Activated naive CD4-positive, alpha-beta T cell treated with anti-CD3 and anti-CD28 coated beads, Interleukin-2, amount 50 U/mL, for 24 hours (primary cell): ENCODE measurements around the gene RLN1.
A peak's percentile ranks its signal among the peaks of the same experiment; 100 is the strongest.
"Not testable (repeated sequence)": the region's sequence is repeated elsewhere in the genome, so short reads cannot be mapped to it uniquely, and the experiment has no call there.

Source experiments
- H3K27ac Mint-ChIP-seq: one replicate; pipeline ENCODE4 v1.8.0; 2021; ENCODE audit warnings: mild to moderate bottlenecking, mixed read lengths
- H3K27me3 Mint-ChIP-seq: one replicate; pipeline ENCODE4 v1.8.0; 2021; ENCODE audit warnings: mixed read lengths
- H3K36me3 Mint-ChIP-seq: one replicate; pipeline ENCODE4 v1.8.0; 2021; ENCODE audit warnings: mixed read lengths
- H3K4me1 Mint-ChIP-seq: one replicate; pipeline ENCODE4 v1.8.0; 2021; ENCODE audit warnings: mixed read lengths
- H3K4me3 Mint-ChIP-seq: one replicate; pipeline ENCODE4 v1.8.0; 2021; ENCODE audit warnings: mild to moderate bottlenecking, mixed read lengths
- H3K9me3 Mint-ChIP-seq: one replicate; pipeline ENCODE4 v1.8.0; 2021; ENCODE audit warnings: mixed read lengths

Gene RLN1

DNA sequence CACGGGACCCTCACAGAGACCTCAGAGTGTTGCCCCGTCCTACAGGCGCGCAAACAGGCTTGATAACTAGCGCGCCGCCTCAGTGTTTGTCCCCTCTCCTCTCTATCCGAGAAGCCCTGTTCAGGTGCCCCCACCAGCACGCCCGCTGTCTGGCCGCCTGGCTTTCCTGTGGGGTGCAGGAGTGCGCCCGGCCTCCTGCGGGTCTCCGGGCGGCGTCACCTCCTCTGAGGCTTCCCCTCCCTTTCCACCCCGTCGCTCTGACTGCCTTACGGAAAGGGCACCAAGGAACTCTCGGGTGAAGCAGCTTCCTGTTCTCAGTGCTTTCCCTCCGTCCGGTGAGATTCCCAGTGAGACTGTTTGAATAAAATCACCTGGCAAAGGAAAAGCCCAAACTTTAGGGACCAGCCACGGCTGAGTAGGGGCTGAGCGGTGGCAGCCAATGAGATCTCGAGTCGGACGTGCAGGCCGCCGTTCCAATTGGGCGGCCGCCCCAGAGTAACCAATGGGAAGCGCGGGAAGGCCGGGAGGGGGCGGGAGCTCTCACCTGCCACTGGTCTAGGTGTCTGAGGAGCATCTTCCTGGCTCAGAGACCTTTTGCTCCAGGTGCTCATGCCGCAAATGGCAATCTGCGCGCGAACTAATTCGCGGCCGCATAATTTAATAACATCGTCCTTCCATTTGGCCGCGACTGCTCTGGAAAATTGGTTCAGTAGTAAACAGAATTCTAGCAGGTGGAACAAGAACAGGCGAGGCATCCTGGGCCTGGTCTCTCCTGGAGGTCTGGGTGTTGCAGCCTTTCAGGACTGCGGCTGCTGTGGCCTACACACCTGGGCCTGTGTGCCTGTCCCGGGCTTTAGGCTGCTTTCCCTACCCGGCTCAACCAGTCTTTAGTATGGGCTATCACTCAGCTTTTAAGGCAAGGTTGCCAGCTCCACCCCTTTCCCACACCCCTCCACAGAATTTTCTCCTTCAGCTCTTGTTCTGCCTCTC is at the start of gene RLN1:
Gene RLN1 (minus strand): TSS at position 885 of the 990 bp plus-strand sequence. CDS start 130 bp downstream, at position 755.
- H3K36me3 Mint-ChIP-seq, H3K9me3 Mint-ChIP-seq, H3K27me3 Mint-ChIP-seq: not testable (repeated sequence)
- peaks cover 33% of the 10 kb centered on the region for H3K4me1 Mint-ChIP-seq
- H3K27ac Mint-ChIP-seq: peak within 1 kb of the TSS; percentile 51
- H3K4me3 Mint-ChIP-seq: peak within 1 kb of the TSS; percentile 67

- Mint-ChIP-seq H3K4me1 (peaks cover 25% of the 10 kb centered on the region), H3K27ac (no peak overlapping the region), H3K9me3 (no peaks in the 10 kb centered on the region), H3K4me3 (no peak overlapping the region), H3K27me3 (no peaks in the 10 kb centered on the region), H3K36me3 (peaks cover 7% of the 10 kb centered on the region)
These were observed 49.5 kb upstream of the RLN1 start for GRCh38 chr9:5389109-5389732.

GRCh38 chr9:5388026-5388819 is 48.5 kb upstream of the RLN1 start:
- peaks cover 3% of the 10 kb centered on the region for H3K36me3 Mint-ChIP-seq
- no peak overlapping the region for H3K4me3 Mint-ChIP-seq
- no peaks in the 10 kb centered on the region for H3K27me3 Mint-ChIP-seq
- no peak overlapping the region for H3K27ac Mint-ChIP-seq
- peaks cover 21% of the 10 kb centered on the region for H3K4me1 Mint-ChIP-seq
- H3K9me3 Mint-ChIP-seq: no peaks in the 10 kb centered on the region

- no peaks in the 10 kb centered on the region for H3K27me3 Mint-ChIP-seq
- H3K27ac Mint-ChIP-seq: no peak overlapping the region
- H3K4me3 Mint-ChIP-seq: no peak overlapping the region
- peaks cover 17% of the 10 kb centered on the region for H3K36me3 Mint-ChIP-seq
- no peaks in the 10 kb centered on the region for H3K9me3 Mint-ChIP-seq
- H3K4me1 Mint-ChIP-seq: peaks cover 17% of the 10 kb centered on the region
These were observed 44.8 kb upstream of the RLN1 start for GRCh38 chr9:5384436-5384835.

- H3K36me3 Mint-ChIP-seq: peaks cover 17% of the 10 kb centered on the region
- no peak overlapping the region for H3K27ac Mint-ChIP-seq
- peaks cover 5% of the 10 kb centered on the region for H3K4me1 Mint-ChIP-seq
- no peak overlapping the region for H3K4me3 Mint-ChIP-seq
- H3K27me3 Mint-ChIP-seq: no peaks in the 10 kb centered on the region
- H3K9me3 Mint-ChIP-seq: no peaks in the 10 kb centered on the region
These were observed 42.8 kb upstream of the RLN1 start for GRCh38 chr9:5382479-5382878.

DNA sequence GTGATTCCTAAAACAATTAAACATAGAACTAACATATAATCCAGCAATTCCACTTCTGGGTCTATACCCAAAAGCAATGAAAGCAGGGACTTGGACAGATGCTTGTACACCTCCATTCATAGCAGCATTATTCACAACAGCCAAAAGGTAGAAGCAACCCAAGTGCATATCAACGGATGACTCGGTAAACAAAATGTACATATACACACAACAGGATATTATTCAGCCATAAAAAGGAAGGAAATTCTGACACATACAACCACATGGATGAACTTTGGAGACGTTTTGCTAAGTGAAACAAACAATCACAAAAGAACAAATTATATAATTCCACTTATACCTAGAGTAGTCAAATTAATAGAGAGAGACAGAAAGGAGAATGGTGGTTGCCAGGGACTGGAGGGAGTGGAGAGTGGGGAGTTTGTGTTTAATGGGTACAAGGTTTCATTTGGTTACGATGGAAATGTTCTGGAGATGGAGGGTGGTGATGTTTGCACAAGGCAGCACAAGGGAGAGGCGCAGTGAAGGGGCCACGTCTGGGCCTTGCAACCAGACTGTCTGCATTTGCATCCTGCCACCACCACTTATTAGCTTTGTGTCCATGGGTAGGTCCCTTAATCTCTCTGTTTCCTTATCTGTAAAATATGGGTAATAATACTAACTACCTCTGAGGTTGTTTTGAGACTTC is 36.3 kb upstream of the RLN1 start:
- peaks cover 17% of the 10 kb centered on the region for H3K36me3 Mint-ChIP-seq
- no peaks in the 10 kb centered on the region for H3K9me3 Mint-ChIP-seq
- no peaks in the 10 kb centered on the region for H3K27me3 Mint-ChIP-seq
- H3K4me1 Mint-ChIP-seq: peaks cover 37% of the 10 kb centered on the region
- no peak overlapping the region for H3K27ac Mint-ChIP-seq
- no peak overlapping the region for H3K4me3 Mint-ChIP-seq

DNA sequence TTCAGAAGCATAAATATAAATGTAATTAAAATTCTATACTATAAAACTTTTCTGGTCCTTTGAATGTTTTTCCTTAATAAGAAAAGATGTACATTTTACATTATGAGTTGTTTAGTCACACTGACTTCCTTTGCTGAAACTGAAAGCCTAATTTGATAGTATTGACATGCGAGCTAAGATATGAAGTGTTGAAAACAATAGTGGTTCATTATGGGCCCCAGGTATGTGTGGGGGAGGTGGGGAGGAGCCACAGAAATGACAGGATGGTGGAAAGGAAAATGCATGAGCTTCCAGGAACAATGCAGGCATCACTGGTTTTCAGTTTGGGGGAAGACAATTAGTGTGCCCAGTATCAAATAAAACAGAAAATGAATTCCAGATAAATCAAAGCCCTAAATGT is 35.4 kb upstream of the RLN1 start:
- no peaks in the 10 kb centered on the region for H3K27me3 Mint-ChIP-seq
- H3K9me3 Mint-ChIP-seq: no peaks in the 10 kb centered on the region
- H3K36me3 Mint-ChIP-seq: peaks cover 13% of the 10 kb centered on the region
- no peak overlapping the region for H3K4me3 Mint-ChIP-seq
- H3K4me1 Mint-ChIP-seq: peaks cover 37% of the 10 kb centered on the region
- no peak overlapping the region for H3K27ac Mint-ChIP-seq

DNA sequence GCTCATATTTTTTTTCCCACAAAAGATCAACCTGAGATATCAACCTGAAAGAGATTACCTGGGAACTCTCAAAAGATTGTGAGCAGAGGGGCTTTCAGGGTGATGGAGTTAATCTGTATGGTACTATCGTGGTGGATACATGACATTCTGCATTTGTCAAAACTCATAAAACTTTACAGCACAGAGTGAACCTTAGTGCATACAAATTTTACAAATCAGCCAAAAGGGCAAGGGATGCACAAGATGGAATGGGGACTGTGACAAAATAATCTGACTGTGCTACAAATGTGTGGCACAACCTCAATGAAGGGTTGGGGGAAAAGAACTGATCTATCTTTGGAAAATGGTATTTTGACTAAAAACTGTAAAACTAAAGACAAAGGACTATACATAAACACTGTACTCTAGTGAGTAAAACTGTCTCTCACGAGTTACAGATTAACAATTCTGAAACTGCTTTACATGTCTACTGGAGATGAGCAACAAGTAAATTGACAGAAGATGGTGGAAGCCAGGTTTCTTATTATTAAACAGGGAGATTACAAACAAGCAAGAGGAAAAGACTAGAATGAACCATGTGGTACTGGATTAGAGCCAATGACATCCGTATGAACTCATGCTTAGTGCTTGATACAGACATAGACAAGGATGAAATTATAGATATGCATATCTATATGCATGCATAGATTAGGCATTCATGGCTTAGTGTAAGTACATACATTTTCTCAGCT is 24.8 kb upstream of the RLN1 start:
- no peak overlapping the region for H3K27ac Mint-ChIP-seq
- H3K9me3 Mint-ChIP-seq: no peaks in the 10 kb centered on the region
- H3K4me1 Mint-ChIP-seq: peaks cover 17% of the 10 kb centered on the region
- H3K4me3 Mint-ChIP-seq: no peak overlapping the region
- no peaks in the 10 kb centered on the region for H3K27me3 Mint-ChIP-seq
- H3K36me3 Mint-ChIP-seq: peaks cover 15% of the 10 kb centered on the region

DNA sequence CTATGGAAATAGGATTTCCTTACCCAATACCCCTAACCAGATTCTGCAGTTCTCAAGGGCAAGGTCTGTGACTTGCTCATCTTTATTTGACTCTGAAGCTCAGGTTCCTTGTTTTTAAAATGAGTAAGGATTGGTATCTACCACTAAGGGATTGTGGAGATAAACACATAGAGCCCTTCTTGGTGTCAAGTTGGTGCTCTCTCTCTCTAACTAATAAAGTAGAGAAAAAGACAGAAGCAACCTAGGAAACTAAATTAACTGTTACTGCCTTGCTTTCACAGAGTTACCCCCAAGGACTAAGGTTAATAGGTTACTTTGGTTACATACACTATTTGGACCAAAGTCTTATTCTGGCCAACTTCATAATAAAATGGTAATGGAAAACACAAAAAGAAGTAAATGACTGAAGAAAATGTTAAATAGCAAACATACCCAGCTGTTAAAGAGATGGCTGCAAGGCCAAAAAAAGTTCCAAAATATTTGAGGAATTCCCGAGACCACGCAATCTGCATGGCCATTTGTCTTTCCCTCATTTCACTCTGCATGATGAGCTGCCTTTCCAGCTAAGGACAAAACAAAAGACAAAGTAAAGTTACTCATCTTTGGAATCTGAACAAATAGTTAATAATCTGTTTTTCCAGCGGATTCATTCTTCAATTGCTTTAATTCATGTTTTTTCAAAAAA is 21.8 kb upstream of the RLN1 start:
- Mint-ChIP-seq H3K27me3 (no peaks in the 10 kb centered on the region), H3K4me3 (no peak overlapping the region), H3K9me3 (no peaks in the 10 kb centered on the region), H3K4me1 (peaks cover 11% of the 10 kb centered on the region), H3K27ac (no peak overlapping the region), H3K36me3 (peaks cover 23% of the 10 kb centered on the region)

GRCh38 chr9:5360341-5360740 is 20.7 kb upstream of the RLN1 start:
- Mint-ChIP-seq H3K27ac (no peak overlapping the region), H3K4me3 (no peak overlapping the region), H3K4me1 (peaks cover 11% of the 10 kb centered on the region), H3K36me3 (peaks cover 23% of the 10 kb centered on the region), H3K9me3 (no peaks in the 10 kb centered on the region), H3K27me3 (no peaks in the 10 kb centered on the region)

DNA sequence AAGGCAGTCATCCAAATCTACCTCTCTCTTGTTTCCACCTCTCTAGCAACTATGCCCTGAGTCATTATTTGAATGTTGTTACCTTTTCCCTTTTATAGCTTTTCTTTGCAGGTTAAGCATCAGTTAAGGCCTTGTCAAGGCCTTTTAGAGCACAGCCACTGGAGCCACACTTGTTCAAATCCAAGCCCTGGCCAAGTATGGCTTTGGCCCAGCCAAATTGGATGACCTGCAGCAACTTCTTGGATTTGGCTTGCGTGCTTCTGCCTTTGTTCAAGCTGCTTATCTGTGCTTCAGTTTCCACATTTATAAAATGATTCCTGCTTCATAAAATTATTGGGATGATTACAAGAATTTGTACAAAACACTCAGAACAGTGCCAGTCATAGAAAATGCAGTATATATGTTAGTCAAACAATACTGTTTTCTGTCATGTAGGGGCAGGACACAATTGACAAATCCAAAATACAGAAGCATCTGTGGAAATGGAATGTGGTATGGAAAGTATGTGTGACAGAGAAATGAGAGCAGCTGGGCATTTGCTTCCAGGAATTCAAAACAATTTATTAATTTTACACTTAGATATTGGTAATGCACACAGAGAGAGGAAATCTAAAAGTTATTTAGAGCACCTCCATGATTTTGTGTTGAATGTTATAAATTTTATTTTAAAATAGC is 17.9 kb upstream of the RLN1 start:
- H3K4me1 Mint-ChIP-seq: peaks cover 21% of the 10 kb centered on the region
- no peaks in the 10 kb centered on the region for H3K9me3 Mint-ChIP-seq
- no peak overlapping the region for H3K27ac Mint-ChIP-seq
- H3K27me3 Mint-ChIP-seq: no peaks in the 10 kb centered on the region
- peaks cover 19% of the 10 kb centered on the region for H3K36me3 Mint-ChIP-seq
- no peak overlapping the region for H3K4me3 Mint-ChIP-seq

- H3K9me3 Mint-ChIP-seq: no peaks in the 10 kb centered on the region
- H3K36me3 Mint-ChIP-seq: peaks cover 14% of the 10 kb centered on the region
These were observed 16.1 kb upstream of the RLN1 start for GRCh38 chr9:5355817-5356216.

GRCh38 chr9:5355226-5355625 is 15.6 kb upstream of the RLN1 start:
- H3K4me3 Mint-ChIP-seq: no peak overlapping the region
- peaks cover 41% of the 10 kb centered on the region for H3K4me1 Mint-ChIP-seq
- H3K9me3 Mint-ChIP-seq: no peaks in the 10 kb centered on the region
- peaks cover 14% of the 10 kb centered on the region for H3K36me3 Mint-ChIP-seq
- no peaks in the 10 kb centered on the region for H3K27me3 Mint-ChIP-seq
- H3K27ac Mint-ChIP-seq: no peak overlapping the region

More at GRCh38 chr9:5355817-5356216, 16.1 kb upstream of the RLN1 start:
- Mint-ChIP-seq H3K4me1 (peaks cover 35% of the 10 kb centered on the region), H3K27ac (no peak overlapping the region), H3K27me3 (no peaks in the 10 kb centered on the region), H3K4me3 (no peak overlapping the region)

- H3K4me1 Mint-ChIP-seq: peaks cover 46% of the 10 kb centered on the region
- H3K27ac Mint-ChIP-seq: peak overlapping the region; percentile 23
- H3K36me3 Mint-ChIP-seq: peaks cover 17% of the 10 kb centered on the region
- H3K4me3 Mint-ChIP-seq: peak overlapping the region; percentile 20
- no peaks in the 10 kb centered on the region for H3K27me3 Mint-ChIP-seq
- peaks cover 5% of the 10 kb centered on the region for H3K9me3 Mint-ChIP-seq
These were observed 14.5 kb upstream of the RLN1 start for GRCh38 chr9:5354184-5354583.
